Calu3 (cell line): Measurements from ENCODE around the gene HDC. TPM values are rescaled to one million over a fixed set of nuclear protein-coding genes. Genes with fewer than 3 reads are reported as not detected.

ENCODE experiments used
- BruUV-seq: library from RNA; stranded (reverse); fragments of 400-500 nt; replicated peaks from 2 replicates; lab custom pipeline; 2021; lab: Mats Ljungman, UMichigan
- CTCF ChIA-PET: fragments of 300-600 bp; sonication (Branson Sonifier 250); formaldehyde crosslinking; loops from one replicate; lab custom pipeline; 2022; ENCODE audit warnings: antibody characterized with exemption; lab: Charles Lee
- DNase-seq: peaks from one replicate; pipeline ENCODE4 v3.0.0; 2022
- H3K27ac Mint-ChIP-seq: one replicate; pipeline ENCODE4 v1.8.0; 2022; ENCODE audit warnings: mixed read lengths; ENCODE audit not compliant: unreplicated experiment
- H3K27me3 Mint-ChIP-seq: one replicate; pipeline ENCODE4 v1.8.0; 2022; ENCODE audit warnings: mixed read lengths; ENCODE audit not compliant: unreplicated experiment
- H3K36me3 Mint-ChIP-seq: one replicate; pipeline ENCODE4 v1.8.0; 2022; ENCODE audit warnings: mild to moderate bottlenecking, moderate library complexity, mixed read lengths; ENCODE audit not compliant: insufficient read depth, unreplicated experiment
- H3K4me1 Mint-ChIP-seq: one replicate; pipeline ENCODE4 v1.8.0; 2022; ENCODE audit warnings: mild to moderate bottlenecking, low read depth, mixed read lengths; ENCODE audit not compliant: unreplicated experiment
- H3K4me3 Mint-ChIP-seq: one replicate; pipeline ENCODE4 v1.8.0; 2022; ENCODE audit warnings: mild to moderate bottlenecking, low read depth, moderate library complexity, mixed read lengths; ENCODE audit not compliant: unreplicated experiment
- H3K9me3 Mint-ChIP-seq: one replicate; pipeline ENCODE4 v1.8.0; 2022; ENCODE audit warnings: low read depth, mixed read lengths; ENCODE audit not compliant: unreplicated experiment
- CTCF ChIP-seq: fragments of 200-600 bp; IDR thresholded peaks from one replicate; pipeline ENCODE4 v1.8.0; 2022; ENCODE audit warnings: antibody characterized with exemption; ENCODE audit not compliant: unreplicated experiment
- intact Hi-C: fragments of 100-400 bp; cut with micrococcal nuclease; formaldehyde crosslinking; loops from one replicate; pipeline ENCODE4 v1.10.0; 2022; ENCODE audit not compliant: unreplicated experiment
- total RNA-seq: library from RNA; stranded (reverse); gene quantifications from 2 replicates; pipeline ENCODE4 v1.2.3, GENCODE V29; 2022

The HDC gene
- total RNA-seq, 1 experiment from 2014 or later, result not detected

GRCh38 chr15:50250760-50251394, 14.6 kb downstream of the HDC start:
- CTCF ChIA-PET, result no interaction called here
- BruUV-seq, result no TSS peak
- peaks cover under 1% of the 10 kb centered on the region for H3K4me1 Mint-ChIP-seq

GRCh38 chr15:50249704-50250103, 15.8 kb downstream of the HDC start:
- intact Hi-C loops, result no loop called here
- CTCF ChIA-PET, result no interaction called here

More at GRCh38 chr15:50250760-50251394, 14.6 kb downstream of the HDC start:
- no peaks in the 10 kb centered on the region for H3K27me3 Mint-ChIP-seq
- no peak overlapping the region for H3K27ac Mint-ChIP-seq
- H3K4me3 Mint-ChIP-seq, result no peak overlapping the region
- intact Hi-C loops, result no loop called here
- no peaks in the 10 kb centered on the region for H3K9me3 Mint-ChIP-seq
- TF ChIP-seq CTCF, result no peak
- DNase-seq, result no peak
- H3K36me3 Mint-ChIP-seq, result no peaks in the 10 kb centered on the region

GRCh38 chr15:50248994-50249582, 16.4 kb downstream of the HDC start:
- CTCF ChIA-PET, result no interaction called here
- H3K9me3 Mint-ChIP-seq, result no peaks in the 10 kb centered on the region
- no peak for DNase-seq
- H3K27ac Mint-ChIP-seq, result no peak overlapping the region
- no peak overlapping the region for H3K4me3 Mint-ChIP-seq
- H3K4me1 Mint-ChIP-seq, result no peaks in the 10 kb centered on the region
- no peaks in the 10 kb centered on the region for H3K36me3 Mint-ChIP-seq
- no peaks in the 10 kb centered on the region for H3K27me3 Mint-ChIP-seq
- no TSS peak for BruUV-seq
- TF ChIP-seq CTCF, result no peak
- intact Hi-C loops, result no loop called here

More at GRCh38 chr15:50249704-50250103, 15.8 kb downstream of the HDC start:
- H3K9me3 Mint-ChIP-seq, result no peaks in the 10 kb centered on the region
- no peak overlapping the region for H3K4me3 Mint-ChIP-seq
- DNase-seq, result no peak
- no peaks in the 10 kb centered on the region for H3K27me3 Mint-ChIP-seq
- no peaks in the 10 kb centered on the region for H3K4me1 Mint-ChIP-seq
- no peak for TF ChIP-seq CTCF
- no peak overlapping the region for H3K27ac Mint-ChIP-seq
- H3K36me3 Mint-ChIP-seq, result no peaks in the 10 kb centered on the region
- no TSS peak for BruUV-seq

GRCh38 chr15:50247819-50248655, 17.5 kb downstream of the HDC start:
- H3K9me3 Mint-ChIP-seq, result no peaks in the 10 kb centered on the region
- H3K27me3 Mint-ChIP-seq, result no peaks in the 10 kb centered on the region
- intact Hi-C loops, result no loop called here
- no peaks in the 10 kb centered on the region for H3K36me3 Mint-ChIP-seq
- CTCF ChIA-PET, result no interaction called here
- no TSS peak for BruUV-seq
- H3K27ac Mint-ChIP-seq, result no peak overlapping the region
- no peak for TF ChIP-seq CTCF
- H3K4me3 Mint-ChIP-seq, result no peak overlapping the region
- no peaks in the 10 kb centered on the region for H3K4me1 Mint-ChIP-seq
- no peak for DNase-seq
